GM06990 (cell line): ENCODE results near the gene FAM170B.
A peak's percentile ranks its signal among the peaks of the same experiment; 100 is the strongest.

Experiments
- DNase-seq: peaks from one replicate; pipeline ENCODE4 v3.0.0-alpha.2; 2011; ENCODE audit not compliant: insufficient read length; ENCODE audit errors: extremely low read depth
- H3K27me3 ChIP-seq: replicated peaks from 2 replicates; pipeline ENCODE4 v1.6.0; 2011; ENCODE audit warnings: low read length; ENCODE audit not compliant: control insufficient read depth, insufficient read depth
- H3K36me3 ChIP-seq: 2 replicates; pipeline ENCODE4 v1.5.1; 2011; ENCODE audit warnings: low read length; ENCODE audit not compliant: control insufficient read depth, insufficient read depth
- H3K4me3 ChIP-seq: replicated peaks from 2 replicates; pipeline ENCODE4 v1.5.1; 2011; ENCODE audit warnings: low read depth, mild to moderate bottlenecking, control low read depth, low read length
- TF ChIP-seq, protein P1 (sequence below): IDR thresholded peaks from 2 replicates; pipeline ENCODE4 v1.5.1; 2011; ENCODE audit warnings: low read length, control low read depth, mild to moderate bottlenecking, inconsistent platforms; ENCODE audit not compliant: insufficient read depth, poor library complexity, severe bottlenecking

FAM170B gene

DNA sequence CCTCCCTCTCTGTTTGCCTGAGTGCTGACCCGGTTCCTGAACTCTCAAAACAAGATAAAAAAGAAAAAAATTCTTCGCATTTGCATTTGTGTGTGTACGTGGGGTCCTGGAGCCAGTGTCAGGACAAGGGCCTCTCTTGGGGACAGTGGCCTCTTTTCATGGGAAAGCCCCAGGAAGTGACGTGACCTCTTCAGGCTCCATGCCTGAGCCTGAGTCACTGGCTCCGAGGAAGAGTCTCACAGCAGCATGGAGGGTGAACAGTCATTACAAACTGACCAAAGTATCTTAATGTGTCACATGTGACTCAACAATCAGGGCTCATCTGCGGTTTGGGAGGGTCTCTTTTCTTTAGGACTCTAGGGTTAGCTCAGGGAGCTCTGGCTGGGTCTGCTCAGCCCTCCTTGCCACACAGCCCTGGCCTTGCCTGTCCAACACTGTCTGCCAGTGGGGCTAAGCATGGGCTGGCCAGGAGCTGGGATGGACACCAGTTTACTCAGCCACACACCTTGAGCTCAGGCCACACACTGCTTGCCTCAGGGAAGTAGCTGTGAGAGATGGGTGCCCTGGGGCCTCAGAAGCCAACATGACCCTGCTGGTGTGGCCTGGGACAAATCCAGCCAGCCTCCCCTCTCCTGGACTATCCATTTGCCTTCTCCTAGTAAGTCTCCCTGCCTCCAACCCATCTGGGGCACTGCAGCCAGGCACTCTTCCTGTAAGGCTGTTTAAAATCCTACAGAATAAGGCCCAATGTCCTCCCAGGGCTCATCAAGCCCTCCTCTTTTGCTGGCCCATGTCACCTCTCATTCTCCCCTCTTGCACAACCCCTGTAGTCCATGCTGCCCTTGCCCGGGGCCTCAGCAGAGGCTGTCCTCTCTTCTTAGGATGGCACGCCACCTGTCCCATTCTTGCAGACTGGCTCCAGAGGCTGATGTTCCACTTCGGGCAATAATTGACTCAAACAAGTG is 43.9 kb upstream of the FAM170B start:
- Histone ChIP-seq H3K4me3 (no peak overlapping the region), H3K36me3 (no peaks in the 10 kb centered on the region), H3K27me3 (no peaks in the 10 kb centered on the region)
- TF ChIP-seq, protein P1, sequence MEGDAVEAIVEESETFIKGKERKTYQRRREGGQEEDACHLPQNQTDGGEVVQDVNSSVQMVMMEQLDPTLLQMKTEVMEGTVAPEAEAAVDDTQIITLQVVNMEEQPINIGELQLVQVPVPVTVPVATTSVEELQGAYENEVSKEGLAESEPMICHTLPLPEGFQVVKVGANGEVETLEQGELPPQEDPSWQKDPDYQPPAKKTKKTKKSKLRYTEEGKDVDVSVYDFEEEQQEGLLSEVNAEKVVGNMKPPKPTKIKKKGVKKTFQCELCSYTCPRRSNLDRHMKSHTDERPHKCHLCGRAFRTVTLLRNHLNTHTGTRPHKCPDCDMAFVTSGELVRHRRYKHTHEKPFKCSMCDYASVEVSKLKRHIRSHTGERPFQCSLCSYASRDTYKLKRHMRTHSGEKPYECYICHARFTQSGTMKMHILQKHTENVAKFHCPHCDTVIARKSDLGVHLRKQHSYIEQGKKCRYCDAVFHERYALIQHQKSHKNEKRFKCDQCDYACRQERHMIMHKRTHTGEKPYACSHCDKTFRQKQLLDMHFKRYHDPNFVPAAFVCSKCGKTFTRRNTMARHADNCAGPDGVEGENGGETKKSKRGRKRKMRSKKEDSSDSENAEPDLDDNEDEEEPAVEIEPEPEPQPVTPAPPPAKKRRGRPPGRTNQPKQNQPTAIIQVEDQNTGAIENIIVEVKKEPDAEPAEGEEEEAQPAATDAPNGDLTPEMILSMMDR, result no peak
- peak; percentile 70 for DNase-seq

DNA sequence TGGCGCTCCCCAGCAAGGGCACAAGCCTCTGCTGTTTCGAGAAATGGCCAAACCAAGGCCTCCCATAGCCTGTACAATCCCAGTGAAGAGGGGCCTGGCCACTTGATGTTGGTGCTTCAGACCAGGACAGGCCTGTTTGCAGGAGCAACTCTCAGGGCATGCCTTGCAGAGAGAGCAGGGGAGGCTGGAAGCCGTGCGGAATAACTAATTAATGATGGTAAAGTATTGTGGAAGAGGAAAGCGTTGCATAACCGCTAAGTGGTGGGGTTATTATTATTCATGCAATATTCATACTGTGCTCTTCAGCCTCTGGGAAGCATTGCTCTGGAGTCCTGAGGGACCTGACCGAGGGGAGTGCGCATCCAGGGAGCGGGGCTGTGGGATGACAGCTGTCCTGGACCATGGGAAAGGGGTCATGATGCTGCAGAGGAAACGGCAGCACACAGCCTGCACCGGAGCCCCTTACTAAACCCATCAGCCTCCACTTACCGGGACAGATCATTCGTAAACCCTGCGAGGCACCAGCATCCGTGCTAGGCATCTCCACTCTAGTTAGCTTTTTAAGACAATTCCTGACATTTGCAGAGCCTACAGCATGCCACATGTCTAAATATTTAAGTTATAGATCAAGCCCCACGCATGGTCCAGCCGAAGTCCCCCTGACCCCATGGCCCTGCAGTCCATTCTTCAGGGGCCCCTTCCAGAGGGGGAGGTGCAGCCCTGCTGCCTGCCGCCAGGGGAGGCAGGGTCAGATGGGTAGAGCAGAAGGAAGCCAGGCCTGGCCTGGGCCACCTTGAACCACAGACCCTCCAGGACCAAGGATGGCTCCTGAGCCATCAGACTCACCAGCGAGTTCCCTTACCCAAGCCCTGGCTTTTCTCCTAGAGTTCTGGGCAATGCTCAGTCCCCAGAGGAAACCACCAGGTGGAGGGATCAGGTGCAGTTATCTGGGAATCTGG is 42.8 kb upstream of the FAM170B start:
- TF ChIP-seq, protein P1, result peak; percentile 33
- Histone ChIP-seq H3K27me3 (no peaks in the 10 kb centered on the region), H3K4me3 (no peak overlapping the region), H3K36me3 (no peaks in the 10 kb centered on the region)
- no peak for DNase-seq

DNA sequence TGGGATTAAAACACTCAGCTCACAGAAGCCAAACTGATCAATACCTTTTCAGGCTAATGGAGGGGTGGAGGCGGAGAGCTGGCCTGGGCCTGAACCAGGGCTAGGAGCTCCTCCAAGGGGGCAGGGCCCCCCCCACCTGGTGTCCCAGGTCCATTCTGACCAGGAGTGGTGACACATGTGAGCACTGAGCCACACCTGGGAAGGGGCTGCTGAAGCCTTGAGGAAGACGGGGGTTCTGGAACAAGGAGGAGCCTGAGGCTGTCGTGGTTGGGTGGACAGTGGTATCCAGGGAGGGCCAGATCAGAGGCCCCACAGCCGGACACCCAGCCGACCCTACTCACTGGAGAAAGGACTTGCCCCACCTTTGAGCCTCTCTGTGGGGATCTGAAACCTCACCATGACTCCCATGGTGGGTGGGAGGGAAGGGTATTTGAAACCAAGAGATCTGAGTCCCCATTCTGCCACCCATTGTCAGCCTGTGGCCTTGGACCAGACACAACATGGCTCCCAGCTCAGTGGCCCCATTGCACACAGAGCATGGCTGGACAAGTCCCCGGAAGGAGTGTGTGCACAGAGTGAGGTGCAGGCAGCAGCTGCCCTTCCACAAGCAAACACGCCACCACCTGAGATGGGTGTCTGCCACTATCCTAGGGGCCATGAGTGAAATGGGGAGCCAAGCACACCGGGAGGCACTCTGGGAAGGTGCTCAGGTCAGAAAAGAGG is 41.9 kb upstream of the FAM170B start:
- TF ChIP-seq, protein P1, result no peak
- Histone ChIP-seq H3K27me3 (no peaks in the 10 kb centered on the region), H3K36me3 (no peaks in the 10 kb centered on the region), H3K4me3 (no peak overlapping the region)
- DNase-seq, result no peak

DNA sequence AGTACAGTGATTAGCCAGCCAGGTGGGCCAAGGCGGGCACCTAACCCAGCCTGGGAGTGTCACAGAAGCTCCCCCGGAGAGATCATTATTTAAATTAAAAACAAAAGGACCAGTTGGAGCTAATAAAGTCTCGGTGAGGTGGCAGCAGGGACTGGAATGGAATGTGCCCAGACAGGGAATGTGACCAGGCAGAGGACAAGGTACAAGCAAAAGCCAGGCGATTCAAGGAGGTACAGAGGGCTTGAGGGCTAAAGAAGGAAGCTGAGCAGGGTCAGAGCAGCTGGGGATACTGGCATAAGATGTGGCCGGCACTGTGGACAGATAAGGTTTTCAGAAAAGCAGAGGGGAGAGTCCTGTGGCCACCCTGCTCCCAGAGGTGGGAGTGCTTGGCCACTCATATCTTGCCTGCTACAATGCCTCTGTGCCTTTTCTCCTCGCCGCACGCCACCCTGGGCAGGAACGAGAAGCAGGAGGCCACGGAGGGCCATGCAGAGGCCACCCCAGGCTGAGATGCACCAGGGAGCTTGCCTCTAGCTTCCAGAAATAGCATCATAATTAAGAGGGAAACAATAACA is 41.2 kb upstream of the FAM170B start:
- no peak overlapping the region for H3K4me3 ChIP-seq
- TF ChIP-seq, protein P1, result no peak
- H3K36me3 ChIP-seq, result no peaks in the 10 kb centered on the region
- DNase-seq, result no peak
- H3K27me3 ChIP-seq, result no peaks in the 10 kb centered on the region
